Skeletal muscle satellite cell (primary cell): Measurements from ENCODE around the gene CPB1. TPM values are rescaled to one million over a fixed set of nuclear protein-coding genes. Genes with fewer than 3 reads are reported as not detected.
"Not testable (repeated sequence)": the region's sequence is repeated elsewhere in the genome, so short reads cannot be mapped to it uniquely, and the experiment has no call there.

Experiments
- H3K27me3 ChIP-seq: 2 replicates; pipeline ENCODE4 v1.7.0; 2013; ENCODE audit warnings: low read length; ENCODE audit not compliant: control insufficient read depth, insufficient read depth
- H3K36me3 ChIP-seq: 2 replicates; pipeline ENCODE4 v1.7.0; 2013; ENCODE audit warnings: mild to moderate bottlenecking, control low read depth, low read length; ENCODE audit not compliant: insufficient read depth
- H3K4me1 ChIP-seq: 2 replicates; pipeline ENCODE4 v1.7.0; 2013; ENCODE audit warnings: low read length; ENCODE audit not compliant: control insufficient read depth, insufficient read depth
- H3K4me2 ChIP-seq: 2 replicates; pipeline ENCODE4 v1.7.0; 2013; ENCODE audit warnings: mild to moderate bottlenecking, low read length
- H3K4me3 ChIP-seq: 2 replicates; pipeline ENCODE4 v1.7.0; 2013; ENCODE audit warnings: low read length
- H3K9ac ChIP-seq: 2 replicates; pipeline ENCODE4 v1.7.0; 2013; ENCODE audit warnings: mild to moderate bottlenecking, low read depth, low read length, moderate library complexity
- H3K9me3 ChIP-seq: replicated peaks from 2 replicates; pipeline ENCODE4 v1.7.0; 2013; ENCODE audit warnings: mild to moderate bottlenecking, control low read depth, low read length
- total RNA-seq: library from RNA; depleted of rRNA; stranded (reverse); fragments of >200 nt; gene quantifications from 2 replicates; pipeline ENCODE4 v1.2.3, GENCODE V29; 2012; rRNA removed

The CPB1 gene
- under 0.01 TPM in 1 of 2 replicates, not detected in the other for total RNA-seq

DNA sequence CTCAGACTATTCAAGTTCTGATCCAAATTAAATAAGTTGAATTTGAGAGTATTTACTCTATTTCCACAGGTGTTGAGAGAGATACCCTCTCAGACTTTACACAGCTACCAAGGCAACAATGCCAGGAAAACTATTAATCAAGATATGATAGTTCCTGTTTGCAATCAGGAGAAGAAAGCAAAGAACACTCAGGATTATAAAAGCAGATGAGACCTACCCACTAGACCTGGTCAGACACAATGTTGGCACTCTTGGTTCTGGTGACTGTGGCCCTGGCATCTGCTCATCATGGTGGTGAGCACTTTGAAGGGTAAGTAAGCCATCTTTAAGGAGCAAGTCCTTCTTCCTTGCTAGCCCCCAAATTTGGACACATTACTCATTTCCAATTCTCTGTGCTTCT, at the start of gene CPB1:
Gene CPB1 (plus strand): TSS at position 227 of the 400 bp plus-strand sequence. CDS start 13 bp downstream, at position 240.
- H3K27me3 ChIP-seq: no peaks in the 10 kb centered on the region
- H3K36me3 ChIP-seq: no peaks in the 10 kb centered on the region
- no peak within 1 kb of the TSS for H3K4me3 ChIP-seq
- no peak within 1 kb of the TSS for H3K4me2 ChIP-seq
- no peak within 1 kb of the TSS for H3K9ac ChIP-seq
- H3K4me1 ChIP-seq: no peaks in the 10 kb centered on the region
- H3K9me3 ChIP-seq: no peaks in the 10 kb centered on the region

DNA sequence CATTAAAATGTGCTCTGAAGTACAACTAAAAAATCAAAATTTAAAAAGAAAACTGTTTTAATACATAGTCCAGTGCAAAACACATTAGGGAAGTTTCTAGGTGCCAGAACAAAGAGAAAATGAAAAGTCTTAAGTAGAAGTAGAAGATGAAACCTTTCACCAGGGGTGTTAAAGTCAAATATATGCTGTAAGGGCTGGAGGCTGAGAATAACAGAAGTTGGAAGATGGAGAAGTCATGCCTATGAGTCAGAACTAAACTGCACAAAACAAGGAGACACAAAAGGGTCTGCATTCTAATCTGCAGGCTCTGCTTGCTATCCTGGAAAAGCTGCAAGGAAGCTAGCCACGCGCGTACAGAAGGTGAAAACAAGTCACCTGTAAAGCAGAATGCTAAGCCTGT, 48.7 kb upstream of the CPB1 start:
- H3K4me3 ChIP-seq: no peak overlapping the region
- H3K9ac ChIP-seq: no peak overlapping the region
- H3K9me3 ChIP-seq: no peaks in the 10 kb centered on the region
- H3K36me3 ChIP-seq: no peaks in the 10 kb centered on the region
- H3K27me3 ChIP-seq: no peaks in the 10 kb centered on the region
- no peak overlapping the region for H3K4me2 ChIP-seq
- no peaks in the 10 kb centered on the region for H3K4me1 ChIP-seq

DNA sequence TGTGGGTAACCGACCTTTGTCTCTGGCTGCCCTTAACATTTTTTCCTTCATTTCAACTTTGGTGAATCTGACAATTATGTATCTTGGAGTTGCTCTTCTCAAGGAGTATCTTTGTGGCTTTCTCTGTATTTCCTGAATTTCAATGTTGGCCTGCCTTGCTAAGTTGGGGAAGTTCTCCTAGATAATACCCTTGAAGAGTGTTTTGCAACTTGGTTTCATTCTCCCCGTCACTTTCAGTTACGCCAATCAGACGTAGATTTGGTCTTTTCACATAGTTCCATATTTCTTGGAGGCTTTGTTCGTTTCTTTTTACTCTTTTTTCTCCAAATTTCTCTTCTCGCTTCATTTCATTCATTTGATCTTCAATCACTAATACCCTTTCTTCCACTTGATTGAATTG, 42.6 kb upstream of the CPB1 start:
- H3K36me3 ChIP-seq, H3K4me2 ChIP-seq, H3K27me3 ChIP-seq, H3K9me3 ChIP-seq, H3K4me3 ChIP-seq, H3K9ac ChIP-seq, H3K4me1 ChIP-seq: not testable (repeated sequence)

DNA sequence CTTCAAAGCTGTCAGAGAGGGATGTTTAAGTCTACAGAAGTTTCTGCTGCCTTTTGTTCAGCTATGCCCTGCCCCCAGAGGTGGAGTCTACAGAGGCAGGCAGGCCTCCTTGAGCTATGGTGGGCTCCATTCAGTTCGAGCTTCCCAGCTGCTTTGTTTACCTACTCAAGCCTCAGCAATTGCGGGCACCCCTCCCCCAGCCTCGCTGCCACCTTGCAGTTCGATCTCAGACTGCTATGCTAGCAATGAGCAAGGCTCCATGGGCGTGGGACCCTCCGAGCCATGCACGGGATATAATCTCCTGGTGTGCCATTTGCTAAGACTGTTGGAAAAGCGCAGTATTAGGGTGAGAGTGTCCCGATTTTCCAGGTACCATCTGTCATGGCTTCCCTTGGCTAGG, 41.5 kb upstream of the CPB1 start:
- H3K4me1 ChIP-seq: peaks cover 13% of the 10 kb centered on the region
- H3K9me3 ChIP-seq, H3K36me3 ChIP-seq, H3K4me3 ChIP-seq, H3K4me2 ChIP-seq, H3K9ac ChIP-seq, H3K27me3 ChIP-seq: not testable (repeated sequence)

DNA sequence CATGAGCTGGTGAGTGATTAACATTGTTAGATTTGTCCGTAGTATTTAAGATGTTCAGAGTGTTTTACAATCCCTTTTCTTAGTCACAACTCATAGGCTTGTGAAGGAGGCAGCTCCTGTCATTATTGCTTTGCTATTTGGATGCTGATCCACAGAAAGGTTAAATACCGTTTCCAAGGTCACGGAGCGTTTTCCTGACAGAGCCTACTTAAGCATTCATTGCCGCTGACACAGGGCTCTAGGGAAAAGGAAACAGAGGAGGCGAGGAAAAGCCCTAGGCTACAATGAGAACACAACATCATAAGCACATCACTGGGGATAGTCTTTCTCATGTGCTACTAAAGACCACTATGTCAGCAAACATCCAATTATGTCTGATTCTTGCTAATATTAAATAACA, 38.5 kb upstream of the CPB1 start:
- Histone ChIP-seq H3K9ac (no peak overlapping the region), H3K4me2 (no peak overlapping the region), H3K4me1 (peaks cover 14% of the 10 kb centered on the region), H3K27me3 (no peaks in the 10 kb centered on the region), H3K9me3 (no peaks in the 10 kb centered on the region), H3K36me3 (no peaks in the 10 kb centered on the region), H3K4me3 (no peak overlapping the region)

DNA sequence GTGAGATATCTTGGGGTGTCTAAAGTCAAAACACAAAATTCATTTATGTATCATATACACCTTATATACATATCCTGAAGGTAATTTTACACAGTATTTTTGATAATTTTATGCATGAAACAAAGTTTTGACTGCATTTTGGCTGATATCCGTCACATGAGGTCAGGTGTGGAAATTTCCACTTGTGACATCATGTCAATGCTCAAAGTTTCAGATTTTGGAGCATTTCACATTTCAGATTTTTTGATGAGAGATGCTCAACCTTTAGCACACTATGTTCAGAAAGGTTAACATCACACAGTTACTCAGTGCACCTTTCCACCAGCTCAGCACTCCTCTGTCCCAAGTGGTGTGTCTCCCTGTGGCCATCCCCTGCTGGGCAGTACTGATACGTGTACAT, 37.7 kb upstream of the CPB1 start:
- no peak overlapping the region for H3K4me3 ChIP-seq
- H3K27me3 ChIP-seq: no peaks in the 10 kb centered on the region
- no peaks in the 10 kb centered on the region for H3K9me3 ChIP-seq
- H3K36me3 ChIP-seq: no peaks in the 10 kb centered on the region
- no peak overlapping the region for H3K9ac ChIP-seq
- H3K4me2 ChIP-seq: no peak overlapping the region
- peaks cover 14% of the 10 kb centered on the region for H3K4me1 ChIP-seq

DNA sequence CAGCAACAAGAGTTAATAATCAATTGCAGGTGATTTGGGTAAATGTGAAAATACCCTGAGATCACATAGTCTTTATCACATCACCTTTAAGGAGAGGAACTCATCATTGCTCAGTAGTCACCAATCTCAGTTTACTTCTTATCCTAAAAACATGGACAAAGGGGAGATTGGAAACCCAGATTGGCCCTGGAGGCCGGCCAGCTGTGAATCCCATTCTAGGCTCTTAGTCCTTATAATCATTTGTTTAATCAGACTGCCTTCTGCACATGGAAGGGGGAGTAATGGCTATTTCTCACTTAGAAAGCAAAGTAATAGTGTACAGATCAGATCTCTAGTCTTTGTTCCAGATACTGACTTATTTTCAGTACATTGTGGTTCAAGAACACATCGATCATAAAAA, 37.2 kb upstream of the CPB1 start:
- no peaks in the 10 kb centered on the region for H3K36me3 ChIP-seq
- no peak overlapping the region for H3K4me3 ChIP-seq
- H3K4me1 ChIP-seq: peaks cover 14% of the 10 kb centered on the region
- no peaks in the 10 kb centered on the region for H3K27me3 ChIP-seq
- H3K9ac ChIP-seq: no peak overlapping the region
- no peak overlapping the region for H3K4me2 ChIP-seq
- no peaks in the 10 kb centered on the region for H3K9me3 ChIP-seq

DNA sequence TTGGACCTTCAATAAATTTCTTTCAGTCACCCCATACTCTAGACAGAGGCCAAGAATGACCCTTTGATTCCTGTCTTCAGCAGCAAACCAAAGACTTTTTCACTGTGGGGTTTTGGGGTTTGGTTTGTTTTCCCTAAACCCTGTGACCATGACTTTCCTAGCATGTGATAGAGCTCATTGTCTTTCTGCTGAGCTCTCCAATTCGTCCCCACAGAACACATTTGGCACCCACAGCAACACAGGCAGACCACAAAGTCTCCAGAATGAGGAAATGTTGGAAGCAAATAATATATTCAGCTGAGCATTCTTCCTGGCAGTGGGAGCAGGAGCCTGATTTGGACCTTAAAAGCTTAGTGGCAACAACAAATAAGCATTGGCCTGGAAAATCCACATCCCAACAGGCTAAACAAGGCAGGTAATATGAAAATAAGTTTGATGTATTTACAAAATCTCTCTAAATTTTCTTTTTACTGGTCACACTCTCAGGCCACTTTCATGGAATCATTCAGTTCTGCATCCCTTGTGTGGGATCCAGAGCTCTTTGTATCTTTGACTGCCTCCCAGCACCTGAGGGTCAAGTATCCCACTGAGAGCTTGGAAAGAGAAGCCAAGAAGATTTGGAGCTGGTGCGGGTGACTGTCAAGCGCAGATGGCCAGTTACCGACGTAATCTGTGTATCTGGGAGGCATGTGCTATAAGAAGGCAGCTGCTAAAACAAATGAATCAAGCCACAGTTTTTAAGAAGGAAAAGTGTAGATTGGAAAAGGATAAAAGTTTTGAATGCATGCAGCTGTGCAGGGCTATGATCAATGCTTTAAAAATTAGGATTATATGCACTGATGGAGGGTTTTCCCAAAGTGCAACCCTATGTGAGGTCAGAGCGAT, 36.5 kb upstream of the CPB1 start:
- Histone ChIP-seq H3K27me3 (no peaks in the 10 kb centered on the region), H3K9ac (no peak overlapping the region), H3K4me1 (peaks cover 14% of the 10 kb centered on the region), H3K36me3 (no peaks in the 10 kb centered on the region), H3K9me3 (no peaks in the 10 kb centered on the region), H3K4me3 (no peak overlapping the region), H3K4me2 (no peak overlapping the region)

DNA sequence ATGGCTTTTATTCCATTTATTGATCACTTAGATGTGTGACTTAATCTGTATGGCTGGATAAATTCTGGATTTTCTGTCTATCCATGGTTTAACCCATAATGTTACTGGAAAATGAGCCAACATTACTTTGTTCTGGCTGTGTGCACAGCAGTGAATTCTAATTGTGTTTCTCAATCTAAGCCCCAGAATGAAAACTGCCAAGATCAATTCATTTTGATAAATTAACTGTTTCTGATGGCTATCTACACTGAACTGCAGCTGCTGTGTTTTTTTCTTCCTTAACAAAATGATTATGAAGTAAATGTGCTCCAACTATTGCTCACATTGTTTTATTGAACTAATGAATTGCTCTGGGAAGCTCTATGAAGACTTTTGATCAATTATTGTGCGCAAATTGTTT, 35.7 kb upstream of the CPB1 start:
- Histone ChIP-seq H3K4me3 (no peak overlapping the region), H3K36me3 (no peaks in the 10 kb centered on the region), H3K27me3 (no peaks in the 10 kb centered on the region), H3K4me1 (peaks cover 14% of the 10 kb centered on the region), H3K9me3 (no peaks in the 10 kb centered on the region), H3K4me2 (no peak overlapping the region), H3K9ac (no peak overlapping the region)

DNA sequence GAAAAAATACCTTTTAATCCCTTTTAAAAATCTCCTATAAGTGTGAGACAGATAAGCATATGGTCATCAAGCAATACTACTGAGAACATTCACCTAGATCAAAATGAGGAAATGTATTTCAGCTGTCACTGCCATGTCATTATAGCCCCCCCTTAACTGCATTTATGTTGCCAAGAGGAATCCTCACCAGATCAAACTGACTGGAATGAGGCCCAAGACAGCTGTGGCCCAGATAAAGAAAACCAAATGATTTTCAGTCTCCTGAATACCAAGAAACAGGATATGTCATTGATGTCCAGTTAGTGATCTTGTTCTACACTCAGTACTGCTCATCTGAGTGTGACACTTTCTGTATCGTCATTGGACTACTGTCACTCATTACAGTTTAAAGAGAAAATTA, 35.1 kb upstream of the CPB1 start:
- Histone ChIP-seq H3K4me1 (peaks cover 14% of the 10 kb centered on the region), H3K9me3 (no peaks in the 10 kb centered on the region), H3K36me3 (no peaks in the 10 kb centered on the region), H3K4me2 (no peak overlapping the region), H3K9ac (no peak overlapping the region), H3K27me3 (no peaks in the 10 kb centered on the region), H3K4me3 (no peak overlapping the region)

DNA sequence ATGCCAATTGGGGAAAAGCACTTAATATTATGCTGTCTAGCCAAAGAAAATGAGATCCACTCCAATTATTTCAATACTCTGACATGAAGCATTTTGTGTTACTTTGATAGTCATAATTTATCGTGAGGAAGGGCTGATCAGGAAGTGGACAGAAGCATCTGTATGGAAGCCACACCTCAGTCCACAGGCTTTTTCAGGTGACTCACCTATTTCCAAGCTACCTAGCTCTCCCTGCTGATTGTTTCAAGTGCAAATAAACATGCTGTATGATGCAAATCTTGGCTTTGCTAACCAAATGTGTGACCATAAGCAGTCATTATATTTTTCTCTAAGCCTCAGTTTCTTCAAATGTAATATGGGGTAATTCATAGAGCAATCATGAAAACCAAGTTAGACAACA, 30.8 kb upstream of the CPB1 start:
- Histone ChIP-seq H3K9ac (no peak overlapping the region), H3K36me3 (no peaks in the 10 kb centered on the region), H3K4me3 (no peak overlapping the region), H3K4me2 (no peak overlapping the region), H3K4me1 (no peaks in the 10 kb centered on the region), H3K27me3 (no peaks in the 10 kb centered on the region), H3K9me3 (no peaks in the 10 kb centered on the region)

DNA sequence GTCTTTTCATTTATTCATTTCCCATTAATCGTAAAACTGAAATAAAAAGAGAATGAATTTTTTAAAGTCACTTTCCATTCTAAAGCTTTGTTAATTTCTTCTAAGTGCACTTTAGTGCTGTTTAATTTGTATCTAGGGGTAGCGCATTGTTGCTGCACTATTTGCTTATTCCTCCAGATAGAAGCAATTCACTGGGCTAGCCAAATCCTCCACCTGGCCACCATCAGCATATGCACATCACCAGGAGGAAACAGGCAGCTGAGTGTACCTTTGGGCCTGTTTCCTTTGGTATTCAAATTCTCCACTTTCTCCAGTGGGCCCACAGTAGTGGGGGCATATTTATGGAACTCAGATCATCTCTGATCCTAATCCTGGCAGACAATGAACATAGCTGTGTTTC, 29.8 kb upstream of the CPB1 start:
- H3K36me3 ChIP-seq: no peaks in the 10 kb centered on the region
- no peaks in the 10 kb centered on the region for H3K27me3 ChIP-seq
- no peak overlapping the region for H3K9ac ChIP-seq
- no peak overlapping the region for H3K4me2 ChIP-seq
- H3K4me1 ChIP-seq: no peaks in the 10 kb centered on the region
- H3K4me3 ChIP-seq: no peak overlapping the region
- H3K9me3 ChIP-seq: no peaks in the 10 kb centered on the region
